Peyer's patch (tissue), 4 donors: ENCODE results near the gene C16orf96.

ENCODE experiments used
- CTCF ChIP-seq, 6 experiments: fragments of 450-650 bp in 4 of 6; fragments of 200-600 bp in 2 of 6; sonication (generic) in 1 of 6; IDR thresholded peaks; one replicate each; pipeline ENCODE4 v1.5.1; 2017 to 2019; ENCODE audit warnings: antibody characterized with exemption in 6 of 6, mild to moderate bottlenecking in 3 of 6, moderate library complexity in 1 of 6
- POLR2A ChIP-seq, 2 donors: fragments of 450-650 bp; IDR thresholded peaks; one replicate each; pipeline ENCODE4 v1.5.1; 2017; ENCODE audit warnings: antibody characterized with exemption in 2 of 2, mild to moderate bottlenecking in 2 of 2, moderate library complexity in 2 of 2

- no peak for TF ChIP-seq CTCF (IDR thresholded peaks at IDR 0.05)
- TF ChIP-seq POLR2A (IDR thresholded peaks at IDR 0.05), result no peak
These were observed 85.2 kb downstream of the C16orf96 start for GRCh38 chr16:4641306-4641687.
